NT2/D1 (cell line): ENCODE data around the gene BACH2.

Experiments used
- SUZ12 ChIP-seq: IDR thresholded peaks from 2 replicates; pipeline ENCODE4 v1.6.1; 2011; ENCODE audit not compliant: insufficient read length, insufficient read depth; ENCODE audit errors: extremely low read depth
- YY1 ChIP-seq: IDR thresholded peaks from 2 replicates; pipeline ENCODE4 v1.6.1; 2011; ENCODE audit not compliant: insufficient read length, insufficient read depth
- ZNF274 ChIP-seq: IDR thresholded peaks from 2 replicates; pipeline ENCODE4 v1.6.1; 2011; ENCODE audit warnings: mild to moderate bottlenecking, low read depth, low read length

GRCh38 chr6:90126181-90126580 lies 170.5 kb downstream of the BACH2 start:
- TF ChIP-seq YY1 (no peak), ZNF274 (no peak), SUZ12 (no peak)
